CD1c-positive myeloid dendritic cell (primary cell): Measurements from ENCODE around the gene CAMLG.
"Not testable (repeated sequence)": the region's sequence is repeated elsewhere in the genome, so short reads cannot be mapped to it uniquely, and the experiment has no call there.

ENCODE experiments used
- DNase-seq: peaks from one replicate; pipeline ENCODE4 v3.0.0-alpha.2; 2016; ENCODE audit errors: extremely low spot score

Gene CAMLG

GRCh38 chr5:134738133-134738962 is at the start of gene CAMLG:
CAMLG (plus strand) TSS chr5:134738548; CDS start chr5:134738621, 73 bp downstream.
- peak; percentile 100 for DNase-seq

- not testable (repeated sequence) for DNase-seq
Measured at GRCh38 chr5:134690144-134690543, 48.2 kb upstream of the CAMLG start.

GRCh38 chr5:134692722-134693121 is 45.6 kb upstream of the CAMLG start:
- no peak for DNase-seq

GRCh38 chr5:134708301-134708700 is 30.0 kb upstream of the CAMLG start:
- no peak for DNase-seq

GRCh38 chr5:134714120-134714519 is 24.2 kb upstream of the CAMLG start:
- DNase-seq: no peak

- DNase-seq: no peak
Measured at GRCh38 chr5:134714541-134714940, 23.8 kb upstream of the CAMLG start.

GRCh38 chr5:134715466-134715865 is 22.9 kb upstream of the CAMLG start:
- DNase-seq: not testable (repeated sequence)

GRCh38 chr5:134724872-134725271 is 13.5 kb upstream of the CAMLG start:
- DNase-seq: no peak

GRCh38 chr5:134732819-134733218 is 5.5 kb upstream of the CAMLG start:
- peak; percentile 34 for DNase-seq

- DNase-seq: no peak
Measured at GRCh38 chr5:134735243-134735642, 3.1 kb upstream of the CAMLG start.

- DNase-seq: peak; percentile 50
Measured at GRCh38 chr5:134736173-134736812, 2.1 kb upstream of the CAMLG start.

GRCh38 chr5:134738963-134739661 is 764 bp downstream of the CAMLG start:
- peak; percentile 52 for DNase-seq

- no peak for DNase-seq
Measured at GRCh38 chr5:134741052-134741451, 2.7 kb downstream of the CAMLG start.

GRCh38 chr5:134742134-134742533 is 3.8 kb downstream of the CAMLG start:
- DNase-seq: no peak

GRCh38 chr5:134749415-134749814 is 11.1 kb downstream of the CAMLG start:
- no peak for DNase-seq

GRCh38 chr5:134758176-134758503 is 19.8 kb downstream of the CAMLG start:
- no peak for DNase-seq

GRCh38 chr5:134758504-134759341 is 20.4 kb downstream of the CAMLG start, which contains the start of gene DDX46:
DDX46 (plus strand) TSS chr5:134758779; CDS start chr5:134758939, 160 bp downstream.
- peak; percentile 96 for DNase-seq

GRCh38 chr5:134767528-134768291 is 29.4 kb downstream of the CAMLG start:
- not testable (repeated sequence) for DNase-seq

- no peak for DNase-seq
Measured at GRCh38 chr5:134769206-134769605, 30.9 kb downstream of the CAMLG start.

GRCh38 chr5:134772461-134773125 is 34.2 kb downstream of the CAMLG start:
- DNase-seq: peak; percentile 45
